Activated naive CD4-positive, alpha-beta T cell treated with anti-CD3 and anti-CD28 coated beads, Interleukin-2, amount 50 U/mL, for 24 hours (primary cell): ENCODE data around the gene SCRN3.
"Not testable (repeated sequence)": the region's sequence is repeated elsewhere in the genome, so short reads cannot be mapped to it uniquely, and the experiment has no call there.

Experiments
- H3K27ac Mint-ChIP-seq: one replicate; pipeline ENCODE4 v1.8.0; 2021; ENCODE audit warnings: mild to moderate bottlenecking, mixed read lengths
- H3K27me3 Mint-ChIP-seq: one replicate; pipeline ENCODE4 v1.8.0; 2021; ENCODE audit warnings: mixed read lengths
- H3K36me3 Mint-ChIP-seq: one replicate; pipeline ENCODE4 v1.8.0; 2021; ENCODE audit warnings: mixed read lengths
- H3K4me1 Mint-ChIP-seq: one replicate; pipeline ENCODE4 v1.8.0; 2021; ENCODE audit warnings: mixed read lengths
- H3K4me3 Mint-ChIP-seq: one replicate; pipeline ENCODE4 v1.8.0; 2021; ENCODE audit warnings: mild to moderate bottlenecking, mixed read lengths
- H3K9me3 Mint-ChIP-seq: one replicate; pipeline ENCODE4 v1.8.0; 2021; ENCODE audit warnings: mixed read lengths

SCRN3 gene

GRCh38 chr2:174389542-174389941, 6.0 kb upstream of the SCRN3 start:
- Mint-ChIP-seq H3K4me1 (peaks cover 56% of the 10 kb centered on the region), H3K36me3 (peaks cover 25% of the 10 kb centered on the region), H3K27me3 (no peaks in the 10 kb centered on the region), H3K9me3 (no peaks in the 10 kb centered on the region), H3K4me3 (no peak overlapping the region), H3K27ac (no peak overlapping the region)

DNA sequence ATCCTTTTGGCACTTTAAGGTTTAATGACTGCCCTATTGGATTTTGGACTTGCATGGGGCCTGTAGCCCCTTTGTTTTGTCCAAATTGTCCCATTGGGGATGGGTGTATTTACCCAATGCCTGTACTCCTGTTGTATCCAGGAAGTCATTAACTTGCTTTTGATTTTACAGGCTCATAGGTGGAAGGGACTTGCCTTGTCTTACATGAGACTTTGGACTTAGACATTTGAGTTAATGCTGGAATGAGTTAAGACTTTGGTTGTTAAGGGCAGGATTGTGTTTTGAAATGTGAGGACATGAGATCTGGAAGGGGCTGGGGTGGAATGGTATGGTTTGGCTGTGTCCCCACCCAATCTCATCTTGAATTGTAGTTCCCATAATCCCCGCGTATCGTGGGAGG, 5.2 kb upstream of the SCRN3 start:
- H3K4me3 Mint-ChIP-seq, H3K27me3 Mint-ChIP-seq, H3K27ac Mint-ChIP-seq, H3K9me3 Mint-ChIP-seq: not testable (repeated sequence)
- peaks cover 57% of the 10 kb centered on the region for H3K4me1 Mint-ChIP-seq
- H3K36me3 Mint-ChIP-seq: peaks cover 25% of the 10 kb centered on the region

GRCh38 chr2:174392706-174393105, 2.8 kb upstream of the SCRN3 start:
- Mint-ChIP-seq H3K4me3 (peak overlapping the region; percentile 41), H3K9me3 (no peaks in the 10 kb centered on the region), H3K27me3 (no peaks in the 10 kb centered on the region), H3K27ac (peak overlapping the region; percentile 23), H3K36me3 (peaks cover 18% of the 10 kb centered on the region), H3K4me1 (peaks cover 69% of the 10 kb centered on the region)

DNA sequence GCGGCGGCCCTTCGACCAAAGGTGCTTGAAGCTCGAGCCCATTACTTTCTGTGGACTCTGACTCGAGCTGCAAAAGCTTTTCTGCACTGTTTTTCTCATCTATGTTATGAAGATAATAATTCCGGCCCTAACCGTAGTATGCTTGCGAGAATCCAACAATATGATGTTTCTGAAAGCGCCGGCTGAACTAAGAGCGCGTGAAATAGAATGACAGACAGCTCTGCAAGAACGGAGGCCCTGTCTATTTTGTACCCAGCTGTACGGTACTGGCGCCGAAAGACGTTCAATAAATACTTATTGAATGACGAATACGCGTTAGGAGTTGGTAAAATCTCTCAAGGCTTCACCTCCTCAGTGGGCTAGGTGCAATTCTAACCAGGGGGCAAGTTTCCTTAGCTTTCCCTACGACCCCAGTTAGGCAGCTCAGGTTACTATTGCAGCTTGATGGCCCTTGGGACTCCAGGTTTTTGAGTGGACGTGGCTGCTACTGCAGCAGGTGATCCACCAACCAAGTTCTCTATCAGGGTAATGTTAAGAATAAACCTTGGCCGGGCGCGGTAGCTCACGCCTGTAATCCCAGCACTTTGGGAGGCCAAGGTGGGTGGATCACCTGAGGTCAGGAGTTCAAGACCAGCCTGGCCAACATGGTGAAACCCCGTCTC, 570 bp downstream of the SCRN3 start:
- H3K9me3 Mint-ChIP-seq: no peaks in the 10 kb centered on the region
- peak overlapping the region; percentile 100 for H3K4me3 Mint-ChIP-seq
- peak overlapping the region; percentile 79 for H3K27ac Mint-ChIP-seq
- H3K4me1 Mint-ChIP-seq: peaks cover 57% of the 10 kb centered on the region
- H3K36me3 Mint-ChIP-seq: peaks cover 12% of the 10 kb centered on the region
- no peaks in the 10 kb centered on the region for H3K27me3 Mint-ChIP-seq

- peaks cover 11% of the 10 kb centered on the region for H3K36me3 Mint-ChIP-seq
Measured at GRCh38 chr2:174397773-174398172, 2.2 kb downstream of the SCRN3 start.

DNA sequence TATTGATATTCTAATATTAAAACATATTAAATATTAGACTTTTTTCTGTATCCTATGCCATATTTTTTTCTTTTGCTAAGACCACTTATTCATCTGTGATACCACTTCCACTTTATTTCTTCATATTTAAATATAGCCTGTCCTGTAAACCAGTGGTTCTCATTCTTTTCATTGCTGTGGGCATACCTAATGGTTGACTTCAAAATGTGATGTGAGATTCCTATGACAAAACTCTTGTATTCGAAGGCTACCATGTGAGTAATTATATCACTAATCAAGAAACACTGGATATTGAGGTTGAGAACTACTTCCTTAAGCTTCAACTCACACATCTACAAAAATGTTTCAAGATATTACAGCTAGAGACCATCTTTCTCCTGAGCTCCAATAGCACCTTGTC, 3.6 kb downstream of the SCRN3 start:
- Mint-ChIP-seq H3K27ac (no peak overlapping the region), H3K27me3 (no peaks in the 10 kb centered on the region), H3K36me3 (peaks cover 14% of the 10 kb centered on the region), H3K4me3 (no peak overlapping the region), H3K4me1 (peaks cover 31% of the 10 kb centered on the region), H3K9me3 (no peaks in the 10 kb centered on the region)

More at GRCh38 chr2:174397773-174398172, 2.2 kb downstream of the SCRN3 start:
- H3K4me1 Mint-ChIP-seq: peaks cover 45% of the 10 kb centered on the region
- H3K27me3 Mint-ChIP-seq: no peaks in the 10 kb centered on the region
- H3K27ac Mint-ChIP-seq: no peak overlapping the region
- no peaks in the 10 kb centered on the region for H3K9me3 Mint-ChIP-seq
- no peak overlapping the region for H3K4me3 Mint-ChIP-seq

GRCh38 chr2:174400853-174401252, 5.3 kb downstream of the SCRN3 start:
- H3K9me3 Mint-ChIP-seq: no peaks in the 10 kb centered on the region
- H3K27ac Mint-ChIP-seq: no peak overlapping the region
- no peak overlapping the region for H3K4me3 Mint-ChIP-seq
- peaks cover 14% of the 10 kb centered on the region for H3K36me3 Mint-ChIP-seq
- peaks cover 24% of the 10 kb centered on the region for H3K4me1 Mint-ChIP-seq
- H3K27me3 Mint-ChIP-seq: no peaks in the 10 kb centered on the region

- Mint-ChIP-seq H3K36me3 (peaks cover 14% of the 10 kb centered on the region), H3K4me1 (peaks cover under 1% of the 10 kb centered on the region), H3K9me3 (no peaks in the 10 kb centered on the region), H3K4me3 (no peak overlapping the region), H3K27ac (no peak overlapping the region), H3K27me3 (no peaks in the 10 kb centered on the region)
Measured at GRCh38 chr2:174403628-174404027, 8.1 kb downstream of the SCRN3 start.

- H3K4me1 Mint-ChIP-seq, H3K9me3 Mint-ChIP-seq, H3K36me3 Mint-ChIP-seq, H3K4me3 Mint-ChIP-seq, H3K27ac Mint-ChIP-seq, H3K27me3 Mint-ChIP-seq: not testable (repeated sequence)
Measured at GRCh38 chr2:174410039-174410438, 14.5 kb downstream of the SCRN3 start.

DNA sequence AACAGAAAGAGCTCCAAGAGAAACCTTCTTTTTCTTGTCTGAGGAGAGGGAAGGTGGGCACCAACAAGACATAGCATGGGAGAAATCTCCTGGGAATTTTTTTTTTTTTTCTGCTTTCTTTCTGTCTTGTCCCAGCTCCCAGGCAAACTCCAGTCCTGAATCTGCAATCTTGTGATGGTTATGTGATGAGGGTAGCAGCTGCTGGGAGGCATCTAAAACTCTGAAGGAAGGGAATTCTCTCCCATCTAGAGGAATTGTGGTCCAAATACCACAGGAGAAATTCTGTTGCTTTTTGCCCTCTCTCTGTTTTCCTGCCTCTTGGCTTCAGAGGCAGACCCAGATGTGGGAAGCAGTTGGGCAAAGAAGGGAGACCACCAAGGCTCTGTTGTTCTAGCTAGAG, 16.7 kb downstream of the SCRN3 start:
- Mint-ChIP-seq H3K27ac (no peak overlapping the region), H3K36me3 (peaks cover 12% of the 10 kb centered on the region), H3K9me3 (no peaks in the 10 kb centered on the region), H3K4me1 (no peaks in the 10 kb centered on the region), H3K27me3 (no peaks in the 10 kb centered on the region), H3K4me3 (no peak overlapping the region)

DNA sequence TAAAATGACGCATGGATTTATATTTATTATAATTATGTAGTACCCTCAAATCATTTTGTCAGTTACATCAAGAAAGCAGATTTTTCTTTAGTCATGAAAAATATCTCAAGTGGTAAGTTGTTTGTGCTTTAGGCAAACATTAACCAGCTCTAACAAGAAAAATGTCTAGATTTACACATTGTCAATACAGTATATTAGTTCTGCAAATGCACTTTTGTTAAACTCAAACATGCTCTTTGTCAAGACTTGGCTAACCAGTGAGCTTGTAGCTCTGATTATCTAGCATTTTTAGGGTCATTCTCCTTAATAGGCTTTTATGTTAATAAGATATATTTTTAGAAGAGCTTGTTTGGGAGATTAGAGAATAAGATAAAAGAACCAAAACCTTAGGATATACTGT, 32.7 kb downstream of the SCRN3 start:
- H3K4me3 Mint-ChIP-seq: no peak overlapping the region
- no peak overlapping the region for H3K27ac Mint-ChIP-seq
- peaks cover 7% of the 10 kb centered on the region for H3K9me3 Mint-ChIP-seq
- H3K4me1 Mint-ChIP-seq: no peaks in the 10 kb centered on the region
- H3K27me3 Mint-ChIP-seq: no peaks in the 10 kb centered on the region
- peaks cover 20% of the 10 kb centered on the region for H3K36me3 Mint-ChIP-seq

- Mint-ChIP-seq H3K27ac (no peak overlapping the region), H3K4me3 (no peak overlapping the region), H3K4me1 (no peaks in the 10 kb centered on the region), H3K27me3 (no peaks in the 10 kb centered on the region), H3K9me3 (peaks cover 7% of the 10 kb centered on the region), H3K36me3 (peaks cover 23% of the 10 kb centered on the region)
Measured at GRCh38 chr2:174430066-174430465, 34.5 kb downstream of the SCRN3 start.

- Mint-ChIP-seq H3K27me3 (no peaks in the 10 kb centered on the region), H3K27ac (no peak overlapping the region), H3K9me3 (peaks cover 7% of the 10 kb centered on the region), H3K36me3 (peaks cover 25% of the 10 kb centered on the region), H3K4me1 (no peaks in the 10 kb centered on the region), H3K4me3 (no peak overlapping the region)
Measured at GRCh38 chr2:174431902-174432301, 36.4 kb downstream of the SCRN3 start.

GRCh38 chr2:174436351-174436750, 40.8 kb downstream of the SCRN3 start:
- no peaks in the 10 kb centered on the region for H3K27me3 Mint-ChIP-seq
- H3K4me3 Mint-ChIP-seq: no peak overlapping the region
- peaks cover 10% of the 10 kb centered on the region for H3K36me3 Mint-ChIP-seq
- no peak overlapping the region for H3K27ac Mint-ChIP-seq
- no peaks in the 10 kb centered on the region for H3K9me3 Mint-ChIP-seq
- no peaks in the 10 kb centered on the region for H3K4me1 Mint-ChIP-seq

DNA sequence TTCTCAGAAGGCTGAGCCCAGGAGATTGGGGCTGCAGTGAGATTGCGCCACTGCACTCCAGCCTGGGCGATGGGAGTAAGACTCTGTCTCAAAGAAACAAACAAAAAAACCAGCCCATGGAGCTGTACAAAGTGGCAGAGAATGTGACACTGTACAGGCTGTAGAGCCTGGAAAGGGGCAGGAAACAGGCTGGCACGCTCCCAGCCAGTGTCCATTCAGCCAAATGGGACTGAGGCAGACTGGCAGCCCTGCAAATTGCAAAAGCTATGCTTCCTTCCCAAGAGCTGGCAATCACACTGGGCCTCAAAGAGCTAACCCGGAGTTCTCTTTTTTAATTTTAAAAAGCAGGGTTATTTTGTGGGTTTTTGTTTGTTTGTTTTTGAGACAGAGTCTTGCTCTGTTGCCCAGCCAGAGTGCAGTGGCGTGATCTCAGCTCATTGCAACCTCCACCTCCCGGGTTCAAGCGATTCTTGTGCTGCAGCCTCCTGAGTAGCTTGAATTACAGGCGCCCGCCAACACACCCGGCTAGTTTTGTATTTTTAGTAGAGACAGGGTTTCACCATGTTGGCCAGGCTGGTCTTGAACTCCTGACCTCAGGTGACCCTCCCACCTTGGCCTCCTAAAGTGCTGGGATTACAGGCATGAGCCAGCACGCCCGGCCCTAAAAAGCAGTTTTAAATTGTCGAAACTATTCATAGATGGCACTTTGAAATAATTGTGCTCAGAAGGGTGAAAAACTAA, 42.8 kb downstream of the SCRN3 start:
- Mint-ChIP-seq H3K36me3 (peaks cover 9% of the 10 kb centered on the region), H3K4me3 (no peak overlapping the region), H3K27me3 (no peaks in the 10 kb centered on the region), H3K27ac (no peak overlapping the region), H3K4me1 (no peaks in the 10 kb centered on the region), H3K9me3 (no peaks in the 10 kb centered on the region)

GRCh38 chr2:174439323-174439722, 43.8 kb downstream of the SCRN3 start:
- Mint-ChIP-seq H3K27me3 (no peaks in the 10 kb centered on the region), H3K4me3 (no peak overlapping the region), H3K4me1 (no peaks in the 10 kb centered on the region), H3K36me3 (peaks cover 7% of the 10 kb centered on the region), H3K9me3 (no peaks in the 10 kb centered on the region), H3K27ac (no peak overlapping the region)
